Brain microvascular endothelial cell (primary cell): ENCODE data around the gene FAM117A.
"Not testable (repeated sequence)": the region's sequence is repeated elsewhere in the genome, so short reads cannot be mapped to it uniquely, and the experiment has no call there.

Experiments used
- DNase-seq: peaks from one replicate; pipeline ENCODE4 v3.0.0-alpha.2; 2020
- H3K27ac ChIP-seq: fragments of 250-450 bp; sonication (Bioruptor Pico); 2 replicates; pipeline ENCODE4 v1.5.1; 2020; ENCODE audit warnings: mild to moderate bottlenecking, moderate library complexity
- H3K27me3 ChIP-seq: fragments of 250-450 bp; sonication (Bioruptor Pico); replicated peaks from 2 replicates; pipeline ENCODE4 v1.5.1; 2020; ENCODE audit warnings: mild to moderate bottlenecking
- H3K36me3 ChIP-seq: fragments of 250-450 bp; sonication (Bioruptor Pico); replicated peaks from 2 replicates; pipeline ENCODE4 v1.5.1; 2020; ENCODE audit warnings: mild to moderate bottlenecking
- H3K4me3 ChIP-seq: 2 replicates; pipeline ENCODE4 v1.5.1; 2011; ENCODE audit warnings: low read depth, mild to moderate bottlenecking, control low read depth, low read length, moderate library complexity
- in situ Hi-C: cut with HindIII; loops from 2 replicates; pipeline ENCODE4 v1.10.0; 2017; ENCODE audit warnings: low sequenced_read_pairs, low pct_ligation_motif_present
- TF ChIP-seq, protein P1 (sequence below): IDR thresholded peaks from 2 replicates; pipeline ENCODE4 v1.5.1; 2011; ENCODE audit warnings: low read depth, mild to moderate bottlenecking, moderate library complexity, low read length, control low read depth, inconsistent platforms; ENCODE audit errors: missing control alignments

The FAM117A gene

DNA sequence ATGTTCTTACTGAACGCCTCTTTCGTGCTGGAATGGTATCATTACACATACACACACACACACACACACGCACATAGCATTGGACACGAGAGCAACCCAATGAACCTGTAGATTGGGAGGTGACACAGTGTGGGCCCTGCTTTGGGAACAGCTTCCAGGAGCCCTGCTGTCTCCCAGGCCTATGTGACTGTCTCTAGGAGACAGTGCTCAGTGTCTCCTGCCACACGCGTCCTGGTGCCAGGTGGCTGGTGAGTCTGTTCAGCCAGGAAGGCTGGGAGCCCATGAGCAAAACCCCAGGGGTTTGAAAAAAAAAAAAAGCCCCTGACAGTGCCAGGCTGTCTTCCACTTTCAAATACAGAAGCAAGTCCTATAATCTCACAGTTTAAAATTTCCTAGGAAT is 83.6 kb downstream of the FAM117A start:
- Histone ChIP-seq H3K36me3 (no peaks in the 10 kb centered on the region), H3K27ac (no peak overlapping the region), H3K4me3 (no peak overlapping the region), H3K27me3 (no peaks in the 10 kb centered on the region)
- in situ Hi-C loops, result no loop called here
- TF ChIP-seq, protein P1, sequence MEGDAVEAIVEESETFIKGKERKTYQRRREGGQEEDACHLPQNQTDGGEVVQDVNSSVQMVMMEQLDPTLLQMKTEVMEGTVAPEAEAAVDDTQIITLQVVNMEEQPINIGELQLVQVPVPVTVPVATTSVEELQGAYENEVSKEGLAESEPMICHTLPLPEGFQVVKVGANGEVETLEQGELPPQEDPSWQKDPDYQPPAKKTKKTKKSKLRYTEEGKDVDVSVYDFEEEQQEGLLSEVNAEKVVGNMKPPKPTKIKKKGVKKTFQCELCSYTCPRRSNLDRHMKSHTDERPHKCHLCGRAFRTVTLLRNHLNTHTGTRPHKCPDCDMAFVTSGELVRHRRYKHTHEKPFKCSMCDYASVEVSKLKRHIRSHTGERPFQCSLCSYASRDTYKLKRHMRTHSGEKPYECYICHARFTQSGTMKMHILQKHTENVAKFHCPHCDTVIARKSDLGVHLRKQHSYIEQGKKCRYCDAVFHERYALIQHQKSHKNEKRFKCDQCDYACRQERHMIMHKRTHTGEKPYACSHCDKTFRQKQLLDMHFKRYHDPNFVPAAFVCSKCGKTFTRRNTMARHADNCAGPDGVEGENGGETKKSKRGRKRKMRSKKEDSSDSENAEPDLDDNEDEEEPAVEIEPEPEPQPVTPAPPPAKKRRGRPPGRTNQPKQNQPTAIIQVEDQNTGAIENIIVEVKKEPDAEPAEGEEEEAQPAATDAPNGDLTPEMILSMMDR, result no peak
- no peak for DNase-seq

DNA sequence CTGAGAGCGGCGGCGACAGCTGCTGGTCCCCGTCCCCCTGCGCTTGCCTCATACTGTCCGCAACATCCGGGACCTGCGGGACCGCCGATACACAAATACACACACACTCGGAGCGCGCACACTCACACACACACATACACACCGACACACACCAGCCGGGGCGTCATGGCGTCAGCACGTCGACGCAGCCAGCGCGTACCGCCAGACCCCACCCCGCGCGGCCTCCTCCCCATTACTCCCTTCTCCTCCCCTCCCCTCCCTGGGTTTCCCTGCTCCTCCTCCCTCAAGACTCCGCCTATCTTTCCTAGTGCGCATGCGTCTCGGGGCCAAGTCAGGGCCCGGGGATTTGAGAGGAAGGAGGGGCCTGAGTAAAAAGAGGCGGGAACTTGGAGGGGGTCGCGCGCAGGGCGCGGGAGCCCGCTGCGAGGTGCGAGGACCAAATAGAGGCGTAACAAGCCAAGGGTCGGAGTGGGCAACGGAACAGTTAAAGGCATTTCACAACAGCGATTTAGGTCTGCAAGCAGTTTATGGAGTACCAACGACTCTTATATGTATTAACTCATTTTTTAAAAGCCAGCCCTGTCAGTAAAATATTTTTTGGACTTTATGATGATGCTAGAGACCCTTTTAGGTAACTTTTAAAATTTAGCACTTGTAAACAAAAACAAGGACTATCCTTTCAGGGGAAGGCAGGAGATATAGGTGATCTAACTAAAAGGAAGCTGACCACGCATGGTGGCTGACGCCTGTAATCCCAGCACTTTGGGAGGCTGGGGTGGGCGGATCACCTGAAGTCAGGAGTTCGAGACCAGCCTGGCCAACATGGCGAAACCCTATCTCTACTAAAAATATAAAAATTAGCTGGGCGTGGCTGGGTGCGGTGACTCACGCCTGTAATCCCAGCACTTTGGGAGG is 85.7 kb downstream of the FAM117A start, which contains the start of gene SPOP:
SPOP (minus strand) TSS at position 165 of the 915 bp plus-strand sequence. CDS start 55,287 bp downstream, outside the sequence.
- TF ChIP-seq, protein P1, result no peak
- Histone ChIP-seq H3K4me3 (peak within 1 kb of the TSS; percentile 76), H3K27me3 (no peaks in the 10 kb centered on the region), H3K36me3 (no peaks in the 10 kb centered on the region), H3K27ac (peak within 1 kb of the TSS; percentile 85)
- in situ Hi-C loops, result no loop called here
- peak; percentile 100 for DNase-seq

DNA sequence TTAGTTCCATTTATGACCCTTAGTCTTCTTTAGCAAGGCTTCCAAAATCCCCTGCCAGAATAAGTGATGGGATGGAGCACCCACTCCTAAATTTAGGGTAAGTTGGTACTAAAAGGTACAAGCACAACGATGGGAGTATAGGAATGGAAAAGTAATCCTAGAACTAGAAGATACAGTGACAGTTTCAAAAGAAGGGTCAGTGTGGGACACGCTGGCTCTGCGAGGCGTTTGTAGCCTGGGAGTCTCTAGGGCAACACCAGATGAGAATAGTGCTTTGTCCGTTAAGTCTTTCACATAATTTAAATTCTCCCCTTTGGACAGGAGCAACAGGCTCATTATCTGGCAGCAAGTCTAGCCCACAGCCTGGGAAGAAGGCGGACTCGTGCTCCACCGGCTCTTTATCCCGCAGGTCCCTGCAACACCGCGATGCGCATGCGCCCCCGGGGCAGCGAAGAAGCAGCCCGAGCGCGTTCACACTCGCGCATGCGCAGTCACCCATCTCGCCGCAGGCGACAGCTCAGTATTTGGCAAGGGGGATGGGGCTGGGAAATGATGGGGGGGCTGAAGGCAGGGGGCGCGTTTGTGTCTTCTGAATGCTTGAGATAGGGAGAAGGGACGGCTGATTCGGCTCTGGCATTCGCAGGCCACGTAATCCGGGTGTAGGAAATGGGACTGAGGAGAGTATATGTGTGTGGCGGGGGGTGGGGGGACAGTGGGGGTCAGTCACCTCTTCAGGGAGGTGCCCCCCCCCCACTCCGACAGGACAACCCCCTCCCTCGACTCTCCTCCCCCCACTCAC is 86.6 kb downstream of the FAM117A start:
- Histone ChIP-seq H3K36me3 (no peaks in the 10 kb centered on the region), H3K4me3 (peak overlapping the region; percentile 76), H3K27ac (peak overlapping the region; percentile 85), H3K27me3 (no peaks in the 10 kb centered on the region)
- peak; percentile 89 for DNase-seq
- in situ Hi-C loops, result no loop called here
- TF ChIP-seq, protein P1, result no peak

- DNase-seq, result peak; percentile 35
- TF ChIP-seq, protein P1, result no peak
- H3K27me3 ChIP-seq, result no peaks in the 10 kb centered on the region
- peak overlapping the region; percentile 85 for H3K27ac ChIP-seq
- in situ Hi-C loops, result no loop called here
- H3K4me3 ChIP-seq, result peak overlapping the region; percentile 76
- H3K36me3 ChIP-seq, result no peaks in the 10 kb centered on the region
Observed at GRCh38 chr17:49676276-49676868, 87.6 kb downstream of the FAM117A start.

DNA sequence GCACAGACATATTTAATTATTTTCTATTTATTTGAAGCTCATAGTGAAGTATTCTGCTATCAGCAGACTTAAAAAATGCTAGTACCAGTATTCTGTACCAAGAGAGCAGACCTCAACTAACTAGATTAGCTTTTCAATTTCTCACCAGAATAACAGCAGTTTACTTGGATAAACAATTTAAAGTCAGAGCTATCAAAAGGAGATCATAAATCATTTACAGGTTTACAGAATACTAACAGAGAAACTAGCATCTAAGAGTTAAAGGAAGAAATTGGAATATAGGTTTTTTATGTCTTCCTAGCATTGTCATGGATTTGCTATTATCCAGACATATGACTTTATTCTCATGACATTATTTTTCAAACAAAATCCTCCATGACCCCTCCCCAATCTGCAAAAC is 89.4 kb downstream of the FAM117A start:
- TF ChIP-seq, protein P1, result no peak
- DNase-seq, result no peak
- no peaks in the 10 kb centered on the region for H3K36me3 ChIP-seq
- in situ Hi-C loops, result no loop called here
- no peak overlapping the region for H3K4me3 ChIP-seq
- H3K27ac ChIP-seq, result no peak overlapping the region
- H3K27me3 ChIP-seq, result no peaks in the 10 kb centered on the region

DNA sequence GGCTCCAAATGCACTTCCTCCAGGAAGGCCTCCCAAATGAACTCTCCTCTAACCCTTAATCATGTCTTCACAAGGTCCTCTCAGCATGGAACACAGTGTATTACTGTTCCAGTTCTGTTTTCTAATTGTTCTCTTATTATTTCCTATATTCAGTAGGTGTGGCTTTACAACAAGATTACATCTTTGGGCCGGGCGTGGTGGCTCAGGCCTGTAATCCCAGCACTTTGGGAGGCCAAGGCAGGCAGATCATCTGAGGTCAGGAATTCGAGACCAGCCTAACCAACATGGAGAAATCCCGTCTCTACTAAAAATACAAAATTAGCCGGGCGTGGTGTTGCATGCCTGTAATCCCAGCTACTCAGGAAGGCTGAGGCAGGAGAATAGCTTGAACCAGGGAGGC is 90.3 kb downstream of the FAM117A start:
- H3K4me3 ChIP-seq, DNase-seq, in situ Hi-C loops, H3K27me3 ChIP-seq, H3K27ac ChIP-seq, H3K36me3 ChIP-seq: not testable (repeated sequence)
